SU-DHL-6 (cell line): ENCODE data around the gene SRGN.

Experiments used
- H2AFZ ChIP-seq: fragments of 200-600 bp; sonication (generic); 2 replicates; pipeline ENCODE4 v1.6.1; 2014; ENCODE audit warnings: low read depth, mild to moderate bottlenecking, moderate library complexity, mixed read lengths, antibody characterized with exemption, low read length; ENCODE audit not compliant: severe bottlenecking
- H3F3A ChIP-seq: fragments of 200-600 bp; shearing (Covaris generic); 2 replicates; pipeline ENCODE4 v1.6.0; 2016; ENCODE audit warnings: antibody characterized with exemption, mild to moderate bottlenecking; ENCODE audit not compliant: insufficient read depth
- H3K27ac ChIP-seq: fragments of 200-600 bp; sonication (generic); 2 replicates; pipeline ENCODE4 v1.5.1; 2016; ENCODE audit warnings: low read depth, mild to moderate bottlenecking, low read length, moderate library complexity, mixed read lengths
- H3K27me3 ChIP-seq: fragments of 200-600 bp; sonication (generic), shearing (Covaris generic); 2 replicates; pipeline ENCODE4 v1.6.0; 2014; ENCODE audit warnings: mild to moderate bottlenecking, low read length
- H3K36me3 ChIP-seq: fragments of 200-600 bp; sonication (generic); 2 replicates; pipeline ENCODE4 v1.6.1; 2014; ENCODE audit warnings: mild to moderate bottlenecking, low read length, mixed read lengths
- H3K4me2 ChIP-seq: fragments of 300-600, 200-600 bp; shearing (Covaris generic), sonication (generic); 2 replicates; pipeline ENCODE4 v1.6.0; 2014; ENCODE audit warnings: low read length, low read depth, mild to moderate bottlenecking; ENCODE audit not compliant: poor library complexity, severe bottlenecking
- H3K4me3 ChIP-seq: fragments of 200-600 bp; sonication (generic); 2 replicates; pipeline ENCODE4 v1.5.1; 2014; ENCODE audit warnings: antibody characterized with exemption, low read length, mild to moderate bottlenecking, mixed read lengths; ENCODE audit not compliant: insufficient read depth, poor library complexity, severe bottlenecking
- H3K79me2 ChIP-seq: fragments of 200-600 bp; sonication (generic); 2 replicates; pipeline ENCODE4 v1.6.1; 2014; ENCODE audit warnings: mild to moderate bottlenecking, low read length, moderate library complexity; ENCODE audit not compliant: insufficient read depth
- H3K9ac ChIP-seq: fragments of 200-600 bp; sonication (generic); 2 replicates; pipeline ENCODE4 v1.7.0; 2014; ENCODE audit warnings: mild to moderate bottlenecking, low read length
- H3K9me2 ChIP-seq: fragments of 200-600 bp; sonication (generic); replicated peaks from 2 replicates; pipeline ENCODE4 v1.6.1; 2014; ENCODE audit warnings: low read length; ENCODE audit not compliant: insufficient read depth
- H3K9me3 ChIP-seq: fragments of 200-600 bp; sonication (generic); 2 replicates; pipeline ENCODE4 v1.6.1; 2014; ENCODE audit warnings: low read length, mixed read lengths; ENCODE audit not compliant: insufficient read depth
- H4K20me1 ChIP-seq: fragments of 200-600 bp; sonication (generic); 2 replicates; pipeline ENCODE4 v1.6.1; 2014; ENCODE audit warnings: low read depth, mild to moderate bottlenecking, antibody characterized with exemption, low read length, moderate library complexity, mixed read lengths
- EZH2phosphoT487 ChIP-seq: fragments of 200-600 bp; sonication (generic), shearing (Covaris generic); conservative IDR thresholded peaks from 2 replicates; pipeline ENCODE4 v1.6.1; 2018; ENCODE audit warnings: mild to moderate bottlenecking, antibody characterized with exemption, low read length, moderate library complexity, mixed read lengths
- TF ChIP-seq, protein P1 (sequence below): fragments of 200-600 bp; sonication (generic); IDR thresholded peaks from one replicate; pipeline ENCODE4 v1.5.1; 2017; ENCODE audit warnings: antibody characterized with exemption, mild to moderate bottlenecking, low read length, moderate library complexity; ENCODE audit not compliant: insufficient read depth, poor library complexity, severe bottlenecking

SRGN gene

DNA sequence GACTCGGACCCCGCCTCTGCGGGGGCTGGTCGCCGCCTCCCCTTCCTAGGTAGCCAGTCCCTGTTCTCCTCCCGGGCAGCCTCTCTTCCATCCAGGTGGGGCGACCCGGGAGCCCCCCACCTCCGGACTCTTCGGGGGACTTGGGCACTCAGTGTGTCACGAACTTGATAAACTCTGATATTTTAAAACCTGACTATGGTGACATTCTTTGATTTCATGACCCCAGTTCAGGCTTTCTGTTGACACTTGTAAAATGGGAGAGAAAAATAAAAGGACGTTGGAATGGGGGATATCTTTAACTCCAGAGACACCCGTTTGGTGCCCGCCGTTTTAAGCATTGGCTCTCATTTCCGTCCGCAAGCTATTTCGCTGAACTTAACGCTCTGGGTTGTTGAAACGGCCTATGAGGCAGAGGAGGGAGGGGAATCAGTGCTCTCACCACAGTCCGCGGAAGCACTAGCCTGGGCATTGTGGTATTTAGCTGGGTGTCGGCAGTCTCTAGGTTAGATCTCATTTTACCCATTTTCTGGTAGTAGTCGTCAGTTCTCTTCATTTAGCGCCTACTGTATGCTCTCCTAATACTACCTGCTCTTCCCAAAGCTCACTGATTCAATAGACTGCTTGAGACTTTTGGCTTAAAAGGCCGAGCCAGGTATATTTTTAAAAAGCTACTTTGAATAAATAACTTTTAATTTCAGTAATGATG is 36.8 kb downstream of the SRGN start:
- peaks cover 52% of the 10 kb centered on the region for H3K79me2 ChIP-seq
- H4K20me1 ChIP-seq: 0 out of 2 replicates have a peak, but pooled peaks cover 4% of the 10 kb centered on the region

DNA sequence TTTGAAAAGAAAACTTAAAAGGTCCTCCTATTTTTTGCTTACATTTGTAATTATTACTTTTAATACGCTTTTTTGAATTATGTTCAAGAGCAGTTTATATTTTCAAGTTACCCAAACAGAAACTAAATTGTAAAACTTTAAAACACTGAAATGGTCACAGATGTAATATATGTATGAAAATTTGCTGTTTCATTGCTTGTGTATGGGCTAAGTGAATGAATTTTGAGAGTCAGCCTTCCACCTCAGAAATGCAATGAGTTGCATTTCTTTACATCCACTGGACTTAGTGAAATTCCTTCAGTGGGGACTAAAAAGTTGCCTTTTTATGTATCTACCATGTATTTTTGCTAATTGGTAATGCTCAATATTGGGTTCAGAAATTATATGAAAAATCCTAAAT is 37.7 kb downstream of the SRGN start:
- Histone ChIP-seq H3F3A (peaks cover 7% of the 10 kb centered on the region; the same call in 1 of the 2 replicates), H3K27me3 (no peaks in the 10 kb centered on the region), H3K27ac (0 out of 2 replicates have a peak overlapping the region, but pooled peaks have one; percentile 37), H2AFZ (no peak overlapping the region), H3K79me2 (peaks cover 61% of the 10 kb centered on the region), H3K9me2 (no peaks in the 10 kb centered on the region), H3K9ac (peak overlapping the region; percentile 74), H3K9me3 (no peaks in the 10 kb centered on the region), H4K20me1 (0 out of 2 replicates have a peak, but pooled peaks cover 4% of the 10 kb centered on the region), H3K4me2 (peak overlapping the region; percentile 90), H3K4me3 (peak overlapping the region; percentile 67), H3K36me3 (no peaks in the 10 kb centered on the region)
- TF ChIP-seq, protein P1, sequence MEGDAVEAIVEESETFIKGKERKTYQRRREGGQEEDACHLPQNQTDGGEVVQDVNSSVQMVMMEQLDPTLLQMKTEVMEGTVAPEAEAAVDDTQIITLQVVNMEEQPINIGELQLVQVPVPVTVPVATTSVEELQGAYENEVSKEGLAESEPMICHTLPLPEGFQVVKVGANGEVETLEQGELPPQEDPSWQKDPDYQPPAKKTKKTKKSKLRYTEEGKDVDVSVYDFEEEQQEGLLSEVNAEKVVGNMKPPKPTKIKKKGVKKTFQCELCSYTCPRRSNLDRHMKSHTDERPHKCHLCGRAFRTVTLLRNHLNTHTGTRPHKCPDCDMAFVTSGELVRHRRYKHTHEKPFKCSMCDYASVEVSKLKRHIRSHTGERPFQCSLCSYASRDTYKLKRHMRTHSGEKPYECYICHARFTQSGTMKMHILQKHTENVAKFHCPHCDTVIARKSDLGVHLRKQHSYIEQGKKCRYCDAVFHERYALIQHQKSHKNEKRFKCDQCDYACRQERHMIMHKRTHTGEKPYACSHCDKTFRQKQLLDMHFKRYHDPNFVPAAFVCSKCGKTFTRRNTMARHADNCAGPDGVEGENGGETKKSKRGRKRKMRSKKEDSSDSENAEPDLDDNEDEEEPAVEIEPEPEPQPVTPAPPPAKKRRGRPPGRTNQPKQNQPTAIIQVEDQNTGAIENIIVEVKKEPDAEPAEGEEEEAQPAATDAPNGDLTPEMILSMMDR: no peak
- no peak for TF ChIP-seq EZH2phosphoT487

More for the DNA sequence above, 36.8 kb downstream of the SRGN start:
- peak overlapping the region; percentile 90 for H3K4me2 ChIP-seq
- H3K9me2 ChIP-seq: no peaks in the 10 kb centered on the region
- TF ChIP-seq EZH2phosphoT487: no peak
- TF ChIP-seq, protein P1: no peak
- peaks cover 7% of the 10 kb centered on the region; the same call in 1 of the 2 replicates for H3F3A ChIP-seq
- peak overlapping the region; percentile 37; the same call in 1 of the 2 replicates for H3K27ac ChIP-seq
- peak overlapping the region; percentile 74 for H3K9ac ChIP-seq
- peak overlapping the region; percentile 66 for H2AFZ ChIP-seq
- no peaks in the 10 kb centered on the region for H3K27me3 ChIP-seq
- no peaks in the 10 kb centered on the region for H3K36me3 ChIP-seq
- H3K4me3 ChIP-seq: peak overlapping the region; percentile 67
- no peaks in the 10 kb centered on the region for H3K9me3 ChIP-seq

DNA sequence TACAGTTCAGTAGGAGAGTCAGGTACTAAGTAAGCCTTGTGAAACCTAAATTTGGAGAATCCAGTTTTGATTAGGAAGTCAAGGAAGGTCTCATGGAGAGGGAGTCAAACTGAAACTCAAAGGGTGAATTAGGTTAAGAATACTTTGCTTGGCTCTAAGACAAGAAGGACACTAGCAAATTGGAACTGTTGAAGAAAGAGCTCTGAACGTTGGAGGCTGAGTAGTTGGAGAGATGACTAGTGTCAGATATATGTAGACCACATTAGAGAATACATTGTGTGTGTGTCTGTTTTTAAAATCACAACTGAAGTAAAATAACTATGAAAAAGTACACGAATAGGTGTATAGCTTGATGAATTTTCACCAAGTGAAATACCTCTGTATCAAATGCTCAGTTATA is 42.3 kb downstream of the SRGN start:
- Histone ChIP-seq H3K9me2 (no peaks in the 10 kb centered on the region), H3K36me3 (peaks cover 13% of the 10 kb centered on the region), H3K4me3 (no peak overlapping the region), H4K20me1 (0 out of 2 replicates have a peak, but pooled peaks cover 4% of the 10 kb centered on the region), H3K27ac (no peak overlapping the region), H2AFZ (no peak overlapping the region), H3K9me3 (no peaks in the 10 kb centered on the region), H3K79me2 (peaks cover 81% of the 10 kb centered on the region), H3K27me3 (no peaks in the 10 kb centered on the region), H3K4me2 (no peak overlapping the region), H3F3A (peaks cover 8% of the 10 kb centered on the region; the same call in 1 of the 2 replicates), H3K9ac (no peak overlapping the region)
- TF ChIP-seq, protein P1: no peak
- TF ChIP-seq EZH2phosphoT487: no peak
